OCI-LY7 (cell line): Measurements from ENCODE around the gene PKD1.

Source experiments
- EZH2phosphoT487 ChIP-seq: fragments of 200-600 bp; sonication (generic); IDR thresholded peaks from 2 replicates; pipeline ENCODE4 v1.6.1; 2018; ENCODE audit warnings: low read depth, borderline replicate concordance, mild to moderate bottlenecking, mixed run types, antibody characterized with exemption, low read length, moderate library complexity, mixed read lengths
- TF ChIP-seq, protein P1 (sequence below): fragments of 200-600 bp; sonication (generic); conservative IDR thresholded peaks from 2 replicates; pipeline ENCODE4 v1.5.1; 2014; ENCODE audit warnings: mild to moderate bottlenecking, antibody characterized with exemption, low read length, moderate library complexity, mixed read lengths

GRCh38 chr16:2156849-2157224, 21.1 kb upstream of the PKD1 start:
- TF ChIP-seq, protein P1, sequence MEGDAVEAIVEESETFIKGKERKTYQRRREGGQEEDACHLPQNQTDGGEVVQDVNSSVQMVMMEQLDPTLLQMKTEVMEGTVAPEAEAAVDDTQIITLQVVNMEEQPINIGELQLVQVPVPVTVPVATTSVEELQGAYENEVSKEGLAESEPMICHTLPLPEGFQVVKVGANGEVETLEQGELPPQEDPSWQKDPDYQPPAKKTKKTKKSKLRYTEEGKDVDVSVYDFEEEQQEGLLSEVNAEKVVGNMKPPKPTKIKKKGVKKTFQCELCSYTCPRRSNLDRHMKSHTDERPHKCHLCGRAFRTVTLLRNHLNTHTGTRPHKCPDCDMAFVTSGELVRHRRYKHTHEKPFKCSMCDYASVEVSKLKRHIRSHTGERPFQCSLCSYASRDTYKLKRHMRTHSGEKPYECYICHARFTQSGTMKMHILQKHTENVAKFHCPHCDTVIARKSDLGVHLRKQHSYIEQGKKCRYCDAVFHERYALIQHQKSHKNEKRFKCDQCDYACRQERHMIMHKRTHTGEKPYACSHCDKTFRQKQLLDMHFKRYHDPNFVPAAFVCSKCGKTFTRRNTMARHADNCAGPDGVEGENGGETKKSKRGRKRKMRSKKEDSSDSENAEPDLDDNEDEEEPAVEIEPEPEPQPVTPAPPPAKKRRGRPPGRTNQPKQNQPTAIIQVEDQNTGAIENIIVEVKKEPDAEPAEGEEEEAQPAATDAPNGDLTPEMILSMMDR = no peak
- no peak for TF ChIP-seq EZH2phosphoT487
